Mesenchymal stem cell (in vitro differentiated cells and primary cell): ENCODE measurements around the gene STX2.

Experiments
- DNase-seq: peaks from one replicate; pipeline ENCODE4 v3.0.0-alpha.2; 2013
- H2AFZ ChIP-seq: one replicate; pipeline ENCODE4 v1.6.1; 2013; ENCODE audit warnings: low read depth, mild to moderate bottlenecking, control low read depth, inconsistent platforms, low read length, moderate library complexity
- H2AK5ac ChIP-seq: 2 replicates; pipeline ENCODE4 v1.6.1; 2013; ENCODE audit warnings: low read length, moderate library complexity, mild to moderate bottlenecking, inconsistent platforms; ENCODE audit not compliant: severe bottlenecking
- H2BK120ac ChIP-seq: one replicate; pipeline ENCODE4 v1.6.1; 2013; ENCODE audit warnings: low read depth, mild to moderate bottlenecking, inconsistent platforms, low read length, moderate library complexity
- H2BK12ac ChIP-seq, 2 experiments: one replicate each; pipeline ENCODE4 v1.6.1; 2013; ENCODE audit warnings: inconsistent platforms in 2 of 2, low read length in 2 of 2, mild to moderate bottlenecking in 2 of 2, moderate library complexity in 2 of 2, control low read depth in 1 of 2
- H2BK15ac ChIP-seq: one replicate; pipeline ENCODE4 v1.6.1; 2013; ENCODE audit warnings: mild to moderate bottlenecking, low read depth, inconsistent platforms; ENCODE audit not compliant: poor library complexity, severe bottlenecking
- H2BK5ac ChIP-seq: 2 replicates; pipeline ENCODE4 v1.6.1; 2013; ENCODE audit warnings: low read depth, mild to moderate bottlenecking, low read length, control low read depth, inconsistent platforms; ENCODE audit not compliant: poor library complexity, severe bottlenecking
- H3K14ac ChIP-seq, 2 experiments: one replicate each; pipeline ENCODE4 v1.6.1; 2013; ENCODE audit warnings: inconsistent platforms in 2 of 2, low read length in 2 of 2, control low read depth in 1 of 2, mild to moderate bottlenecking in 1 of 2, moderate library complexity in 1 of 2
- H3K18ac ChIP-seq, 2 experiments: one replicate each; pipeline ENCODE4 v1.6.1; 2013; ENCODE audit warnings: inconsistent platforms in 2 of 2, low read length in 2 of 2, control low read depth in 1 of 2, low read depth in 1 of 2, mild to moderate bottlenecking in 1 of 2
- H3K23ac ChIP-seq, 2 experiments: one replicate each; pipeline ENCODE4 v1.6.1; 2013; ENCODE audit warnings: inconsistent platforms in 2 of 2, low read length in 2 of 2, mild to moderate bottlenecking in 2 of 2, moderate library complexity in 2 of 2, control low read depth in 1 of 2
- H3K27ac ChIP-seq: 2 replicates; pipeline ENCODE4 v1.5.1; 2013; ENCODE audit warnings: mild to moderate bottlenecking, moderate library complexity, low read length, control low read depth, inconsistent platforms; ENCODE audit not compliant: poor library complexity, severe bottlenecking
- H3K27me3 ChIP-seq, 2 experiments: 2 replicates each; pipeline versions ENCODE4 v1.6.1 to v1.7.0; 2013; ENCODE audit warnings: low read length in 2 of 2, mild to moderate bottlenecking in 2 of 2, moderate library complexity in 2 of 2, control low read depth in 1 of 2, inconsistent platforms in 1 of 2; ENCODE audit not compliant: control insufficient read depth in 1 of 2, insufficient read depth in 1 of 2
- H3K36me3 ChIP-seq, 2 experiments: 2 replicates each; pipeline versions ENCODE4 v1.6.1 to v1.7.0; 2013; ENCODE audit warnings: low read length in 2 of 2, control low read depth in 1 of 2, inconsistent platforms in 1 of 2, low read depth in 1 of 2, mild to moderate bottlenecking in 1 of 2; ENCODE audit not compliant: insufficient read depth in 2 of 2, control insufficient read depth in 1 of 2
- H3K4ac ChIP-seq, 2 experiments: one replicate each; pipeline ENCODE4 v1.6.1; 2013; ENCODE audit warnings: inconsistent platforms in 2 of 2, low read length in 2 of 2, mild to moderate bottlenecking in 2 of 2, moderate library complexity in 2 of 2, control low read depth in 1 of 2, low read depth in 1 of 2
- H3K4me1 ChIP-seq: 2 replicates; pipeline ENCODE4 v1.6.1; 2013; ENCODE audit warnings: low read depth, low read length, control low read depth; ENCODE audit not compliant: control insufficient read depth, insufficient read depth
- H3K4me2 ChIP-seq: 2 replicates; pipeline ENCODE4 v1.6.1; 2013; ENCODE audit warnings: low read length, mild to moderate bottlenecking, inconsistent platforms; ENCODE audit not compliant: poor library complexity, severe bottlenecking
- H3K4me3 ChIP-seq, 2 experiments: 2 replicates each; pipeline versions ENCODE4 v1.5.1 to v1.7.0; 2013; ENCODE audit warnings: low read length in 2 of 2, mild to moderate bottlenecking in 2 of 2, control low read depth in 1 of 2, low read depth in 1 of 2; ENCODE audit not compliant: insufficient read depth in 1 of 2
- H3K79me1 ChIP-seq: replicated peaks from 2 replicates; pipeline ENCODE4 v1.6.1; 2013; ENCODE audit warnings: mild to moderate bottlenecking, control low read depth, low read length, inconsistent platforms; ENCODE audit not compliant: poor library complexity, severe bottlenecking
- H3K9ac ChIP-seq: 2 replicates; pipeline ENCODE4 v1.7.0; 2013; ENCODE audit warnings: mild to moderate bottlenecking, low read length, moderate library complexity
- H3K9me3 ChIP-seq: 2 replicates; pipeline ENCODE4 v1.7.0; 2013; ENCODE audit warnings: mild to moderate bottlenecking, low read length; ENCODE audit not compliant: control insufficient read depth
- H4K8ac ChIP-seq: one replicate; pipeline ENCODE4 v1.6.1; 2013; ENCODE audit warnings: inconsistent platforms, mild to moderate bottlenecking, low read length, moderate library complexity
- H4K91ac ChIP-seq: one replicate; pipeline ENCODE4 v1.6.1; 2013; ENCODE audit warnings: mild to moderate bottlenecking, low read length, inconsistent platforms
- WGBS: methylation state at CpG from one replicate; pipeline ENCODE4 v1.1.7; 2013; ENCODE audit warnings: mixed read lengths; 5-methylcytosine and 5-hydroxymethylcytosine counted together

STX2 gene

GRCh38 chr12:130745921-130746320, 93.1 kb downstream of the STX2 start:
- Histone ChIP-seq H2BK12ac (no peak overlapping the region), H3K36me3 (no peaks in the 10 kb centered on the region), H3K4me2 (no peak overlapping the region), H3K4ac (no peak overlapping the region), H3K18ac (no peak overlapping the region), H2BK5ac (no peak overlapping the region), H2AK5ac (no peak overlapping the region), H2AFZ (no peak overlapping the region), H3K4me1 (peaks cover 2% of the 10 kb centered on the region), H3K27me3 (peaks cover 0 to 28% of the 10 kb centered on the region in 2 experiments), H2BK15ac (no peak overlapping the region), H4K8ac (no peak overlapping the region), H3K79me1 (no peaks in the 10 kb centered on the region), H3K4me3 (no peak overlapping the region), H3K14ac (no peak overlapping the region), H3K27ac (no peak overlapping the region), H3K9me3 (no peaks in the 10 kb centered on the region), H3K9ac (no peak overlapping the region), H4K91ac (no peak overlapping the region), H2BK120ac (no peak overlapping the region), H3K23ac (no peak overlapping the region)
- DNase-seq: no peak
- WGBS: 86% methylated on average over 3 of the region's 4 CpGs

GRCh38 chr12:130744274-130744673, 94.8 kb downstream of the STX2 start:
- Histone ChIP-seq H3K9ac (no peak overlapping the region), H3K14ac (no peak overlapping the region), H3K23ac (no peak overlapping the region), H4K8ac (no peak overlapping the region), H3K4me1 (peaks cover 2% of the 10 kb centered on the region), H3K36me3 (no peaks in the 10 kb centered on the region), H3K79me1 (no peaks in the 10 kb centered on the region), H2AK5ac (no peak overlapping the region), H2BK15ac (no peak overlapping the region), H2BK5ac (no peak overlapping the region), H2AFZ (no peak overlapping the region), H3K4me3 (no peak overlapping the region), H3K27ac (no peak overlapping the region), H3K4me2 (no peak overlapping the region), H4K91ac (no peak overlapping the region), H3K9me3 (no peaks in the 10 kb centered on the region), H2BK120ac (no peak overlapping the region), H3K4ac (no peak overlapping the region), H2BK12ac (no peak overlapping the region), H3K18ac (no peak overlapping the region), H3K27me3 (peaks cover 0 to 22% of the 10 kb centered on the region in 2 experiments)
- 62% methylated on average over 5 of the region's 5 CpGs for WGBS
- no peak for DNase-seq

GRCh38 chr12:130743606-130744005, 95.4 kb downstream of the STX2 start:
- Histone ChIP-seq H3K4me1 (peaks cover 2% of the 10 kb centered on the region), H3K79me1 (no peaks in the 10 kb centered on the region), H3K9ac (no peak overlapping the region), H3K4ac (no peak overlapping the region), H2BK120ac (no peak overlapping the region), H4K91ac (no peak overlapping the region), H3K4me3 (no peak overlapping the region), H3K36me3 (no peaks in the 10 kb centered on the region), H4K8ac (no peak overlapping the region), H3K9me3 (peaks cover 2% of the 10 kb centered on the region), H3K14ac (no peak overlapping the region), H2BK15ac (no peak overlapping the region), H3K27me3 (peaks cover 0 to 18% of the 10 kb centered on the region in 2 experiments), H3K27ac (no peak overlapping the region), H2AFZ (no peak overlapping the region), H3K23ac (no peak overlapping the region), H2BK12ac (no peak overlapping the region), H2BK5ac (no peak overlapping the region), H2AK5ac (no peak overlapping the region), H3K4me2 (no peak overlapping the region), H3K18ac (no peak overlapping the region)
- DNase-seq: no peak
- WGBS: 70% methylated on average over 4 of the region's 5 CpGs

GRCh38 chr12:130743176-130743575, 95.9 kb downstream of the STX2 start:
- no peak overlapping the region for H4K8ac ChIP-seq
- H3K4me2 ChIP-seq: no peak overlapping the region
- peaks cover 0 to 18% of the 10 kb centered on the region in 2 experiments for H3K27me3 ChIP-seq
- no peak overlapping the region for H3K9ac ChIP-seq
- no peak overlapping the region for H2AFZ ChIP-seq
- no peak for DNase-seq
- H3K4ac ChIP-seq: no peak overlapping the region
- no peaks in the 10 kb centered on the region for H3K36me3 ChIP-seq
- peaks cover 2% of the 10 kb centered on the region for H3K4me1 ChIP-seq
- H2BK5ac ChIP-seq: no peak overlapping the region
- H3K23ac ChIP-seq: no peak overlapping the region
- no peak overlapping the region for H2BK12ac ChIP-seq
- no peaks in the 10 kb centered on the region for H3K79me1 ChIP-seq
- no peak overlapping the region for H3K14ac ChIP-seq
- H3K27ac ChIP-seq: no peak overlapping the region
- H3K4me3 ChIP-seq: no peak overlapping the region
- H4K91ac ChIP-seq: no peak overlapping the region
- H2BK120ac ChIP-seq: no peak overlapping the region
- no peak overlapping the region for H3K18ac ChIP-seq
- H2BK15ac ChIP-seq: no peak overlapping the region
- H3K9me3 ChIP-seq: peaks cover 3% of the 10 kb centered on the region
- no peak overlapping the region for H2AK5ac ChIP-seq
- WGBS: no CpG with 5 or more reads among the region's 2 CpGs
